GM18508 (cell line): ENCODE measurements around the gene NUP210L.
"Not testable (repeated sequence)": the region's sequence is repeated elsewhere in the genome, so short reads cannot be mapped to it uniquely, and the experiment has no call there.

Experiments
- ATAC-seq: cut with Tn5 transposase; IDR thresholded peaks from one replicate; pipeline ENCODE4 v1.9.1; 2021; ENCODE audit warnings: moderate number of reproducible peaks; ENCODE audit not compliant: insufficient read depth, unreplicated experiment

NUP210L gene

DNA sequence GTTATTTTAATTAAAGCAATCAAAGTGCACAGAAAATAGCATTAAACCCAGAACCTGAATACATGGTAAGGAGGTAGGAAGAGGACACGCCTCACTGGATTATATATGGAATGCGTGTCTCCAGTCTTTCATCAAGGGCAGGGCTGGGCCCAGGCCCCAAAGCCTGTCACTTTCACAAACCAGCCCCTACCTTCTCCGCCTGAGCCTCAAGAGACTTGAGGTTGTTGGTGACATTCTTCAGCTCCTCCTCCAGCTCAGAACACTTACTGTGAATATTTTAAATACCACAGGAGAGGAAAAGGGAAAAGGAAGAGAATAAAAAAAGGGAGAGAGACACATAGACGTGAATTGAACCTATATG is 16.3 kb upstream of the NUP210L start:
- no peak for ATAC-seq

DNA sequence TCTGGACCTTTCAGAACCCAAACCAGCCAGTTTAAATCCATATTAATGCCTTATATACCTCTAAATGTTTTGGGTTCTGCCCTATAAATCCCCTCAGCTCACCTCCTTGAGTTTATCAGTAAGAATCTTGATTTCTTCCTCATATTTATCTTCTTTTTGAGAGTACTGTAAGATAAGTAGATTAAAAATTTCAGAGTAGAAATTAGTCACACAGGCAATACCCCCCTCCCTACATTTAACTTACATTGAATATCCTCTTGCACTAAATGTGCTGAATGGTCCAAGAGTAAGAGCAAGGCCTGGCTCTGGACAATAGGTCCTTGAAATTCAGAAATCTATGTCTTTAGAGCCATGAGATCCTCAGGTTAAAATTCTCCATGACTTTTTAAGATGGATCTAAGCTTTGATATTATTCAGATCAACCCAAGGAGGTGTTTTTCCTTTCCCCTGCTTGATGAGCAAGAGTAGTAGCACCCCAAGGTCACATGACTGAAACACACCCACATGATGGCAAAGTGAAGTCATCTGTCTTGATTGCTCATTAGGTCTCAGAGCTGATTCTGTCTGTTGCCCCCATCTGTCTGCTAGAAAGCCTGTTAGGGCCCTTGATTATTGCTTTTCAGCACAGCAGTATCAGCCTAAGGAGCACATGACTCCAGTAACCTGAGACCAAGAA is 15.8 kb upstream of the NUP210L start:
- ATAC-seq: no peak

DNA sequence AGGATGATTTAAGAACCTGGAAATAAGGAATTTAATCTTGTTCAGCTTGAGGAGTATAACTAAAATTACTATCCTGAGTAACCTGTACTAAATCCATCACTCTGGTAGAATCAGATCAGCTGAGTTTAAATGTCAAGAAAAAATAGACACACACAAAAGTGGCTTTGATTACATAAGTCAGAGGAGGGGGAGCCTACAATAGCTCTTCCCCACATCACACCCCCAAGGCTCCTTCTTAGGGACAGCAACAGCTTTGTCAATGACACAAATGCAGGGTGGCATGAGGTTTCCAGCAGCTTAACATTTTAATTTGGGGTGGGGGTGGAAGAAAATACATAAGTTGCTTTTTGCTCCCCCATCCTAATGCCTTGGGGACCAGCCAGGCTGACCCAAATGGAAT is 12.6 kb upstream of the NUP210L start:
- ATAC-seq: no peak

DNA sequence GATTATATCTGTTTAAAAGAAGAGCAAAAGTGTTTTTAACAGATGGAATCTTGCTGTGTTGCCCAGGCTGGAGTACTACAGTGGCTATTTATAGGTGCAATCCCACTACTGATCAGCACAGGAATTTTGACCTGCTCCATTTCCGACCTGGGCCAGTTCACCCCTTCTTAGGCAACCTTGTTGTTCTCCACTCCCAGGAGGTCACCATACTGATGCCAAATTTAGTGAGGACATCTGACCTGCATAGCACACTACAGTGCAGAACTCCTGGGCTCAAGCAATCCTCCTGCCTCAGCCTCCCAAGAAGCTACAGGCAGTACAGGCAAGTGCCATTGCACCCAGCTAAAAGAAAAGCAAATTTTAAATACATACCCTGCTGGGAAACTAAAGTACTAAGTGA is 11.3 kb upstream of the NUP210L start:
- no peak for ATAC-seq

DNA sequence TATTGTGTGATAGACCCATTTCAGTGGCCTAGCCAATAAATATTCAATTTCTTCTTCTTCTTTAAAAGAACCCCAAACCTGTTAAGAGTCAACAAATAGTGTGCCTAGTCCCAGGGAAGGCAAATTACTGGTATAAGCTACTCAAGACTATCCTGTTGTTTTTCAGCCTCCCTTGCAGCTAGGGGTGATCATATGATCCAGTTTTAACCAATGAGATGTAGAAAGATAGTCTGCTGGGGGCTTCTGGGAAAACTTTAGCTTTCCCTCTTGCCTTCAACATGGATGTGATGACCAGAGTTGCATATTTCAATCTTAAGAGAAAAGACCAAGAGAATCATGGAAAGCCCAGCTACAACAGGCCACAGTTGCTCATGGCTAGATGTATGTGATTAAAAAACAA is 4.7 kb upstream of the NUP210L start:
- no peak for ATAC-seq

DNA sequence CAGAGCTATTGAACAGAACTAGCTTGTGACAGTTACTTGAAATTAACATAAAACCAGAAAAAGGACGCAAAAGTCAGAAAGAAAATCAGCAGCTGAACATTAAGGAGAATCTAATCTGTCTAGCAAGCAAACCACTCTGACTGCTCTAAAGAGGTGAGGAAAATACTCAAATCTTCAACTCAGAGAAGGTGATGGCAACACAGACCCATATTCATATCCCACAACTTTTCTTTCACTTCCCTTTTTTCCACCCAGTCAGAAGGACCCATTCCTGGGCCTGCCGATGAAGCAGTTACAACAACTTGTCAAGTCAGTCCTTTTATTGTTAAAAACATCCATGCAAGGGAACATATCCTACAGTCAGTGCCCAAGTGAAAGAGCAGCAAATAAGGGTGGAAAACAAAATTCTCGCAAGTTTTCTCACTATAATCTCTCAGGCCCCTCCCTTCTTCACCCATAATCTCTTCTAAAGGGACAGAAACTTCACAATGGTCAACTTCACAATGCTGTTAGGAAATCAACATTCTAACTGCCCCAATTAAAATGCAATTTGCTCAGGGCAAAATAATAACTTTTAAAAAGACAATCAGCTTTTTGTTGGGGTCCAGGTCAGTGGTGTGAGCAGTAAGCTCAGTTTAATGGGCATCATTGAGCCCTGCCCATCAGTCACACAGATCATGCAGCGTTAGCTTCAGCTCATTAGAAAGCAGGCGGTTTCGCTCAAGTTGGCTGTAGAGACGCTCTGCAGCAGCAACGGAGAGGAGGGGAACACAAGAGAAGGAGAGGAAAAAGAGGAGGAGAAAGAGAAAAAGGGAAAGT is 3.6 kb upstream of the NUP210L start:
- ATAC-seq: no peak

DNA sequence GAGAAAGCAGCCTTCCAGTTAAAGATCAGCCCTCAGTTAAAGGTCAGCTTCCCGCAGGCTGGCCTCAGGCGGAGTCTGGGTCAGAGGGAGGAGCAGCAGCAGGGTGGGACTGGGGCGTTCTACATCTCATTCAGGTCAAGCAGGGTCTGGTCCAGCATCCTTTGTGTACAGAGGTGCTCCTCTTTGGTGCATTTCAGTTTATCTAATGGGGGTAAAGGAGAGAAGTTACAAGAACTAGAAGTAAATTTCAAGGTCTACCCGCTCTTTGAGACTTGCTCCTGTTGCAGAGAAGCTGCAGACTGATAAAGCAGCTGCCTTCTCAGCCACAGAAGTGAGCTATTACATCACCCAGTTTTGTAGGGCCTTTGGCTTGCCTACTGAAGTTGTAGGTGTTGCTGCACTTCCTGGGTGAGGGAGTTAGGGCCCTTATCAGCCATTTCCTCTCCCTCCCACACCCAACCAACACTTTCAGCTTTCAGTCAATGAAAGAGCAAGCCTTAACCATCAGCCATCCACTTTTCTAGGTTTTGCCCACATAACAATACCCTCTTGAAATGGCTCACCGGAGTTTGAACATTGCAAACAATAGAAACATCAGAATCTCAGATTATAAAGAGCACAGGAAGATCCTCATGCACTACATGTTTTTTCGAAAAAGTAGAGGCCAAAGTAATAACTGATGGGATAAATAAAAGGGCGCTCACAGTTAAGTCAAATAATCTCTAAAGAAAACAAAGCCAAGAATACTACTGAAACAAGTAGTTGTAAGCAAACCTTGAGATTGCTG is 2.8 kb upstream of the NUP210L start:
- ATAC-seq: no peak

DNA sequence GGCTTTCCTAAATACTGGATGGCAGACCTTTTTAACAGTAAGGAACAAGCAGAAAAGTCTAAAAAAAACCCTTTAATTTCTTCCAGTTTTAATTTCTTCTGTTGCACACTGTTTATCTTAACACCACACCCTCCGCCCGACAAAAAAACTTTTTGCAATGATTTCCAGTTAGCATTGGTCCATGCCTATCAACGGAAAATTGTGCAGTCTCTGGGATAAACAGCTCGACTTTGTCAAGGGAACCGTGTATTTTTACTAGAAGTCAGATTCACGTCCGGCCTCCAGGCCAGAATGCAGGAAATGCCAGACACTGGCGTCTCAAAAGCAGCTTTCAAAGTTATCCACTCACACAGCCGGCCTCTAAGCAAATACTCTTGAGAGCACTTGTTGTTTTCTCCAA is 378 bp upstream of the NUP210L start:
- ATAC-seq: no peak

DNA sequence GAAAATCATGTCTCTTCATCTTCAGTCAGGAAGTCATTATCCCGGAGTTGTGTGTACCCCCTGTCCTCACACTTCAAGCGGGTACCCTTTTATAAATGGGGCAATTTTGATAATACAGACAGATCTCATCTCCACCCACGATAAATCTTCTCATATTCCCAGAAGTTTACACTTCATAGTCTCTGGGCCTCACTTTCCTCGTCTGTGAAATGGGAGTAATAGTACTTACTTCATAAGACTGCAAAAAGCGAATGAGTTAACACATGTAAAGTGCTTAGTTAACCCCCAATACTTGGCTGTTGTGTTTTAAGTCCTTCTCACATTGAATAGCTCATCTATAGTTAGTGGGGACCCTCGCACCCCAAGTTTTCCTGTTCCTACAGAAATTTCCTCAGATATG is 820 bp downstream of the NUP210L start:
- no peak for ATAC-seq

DNA sequence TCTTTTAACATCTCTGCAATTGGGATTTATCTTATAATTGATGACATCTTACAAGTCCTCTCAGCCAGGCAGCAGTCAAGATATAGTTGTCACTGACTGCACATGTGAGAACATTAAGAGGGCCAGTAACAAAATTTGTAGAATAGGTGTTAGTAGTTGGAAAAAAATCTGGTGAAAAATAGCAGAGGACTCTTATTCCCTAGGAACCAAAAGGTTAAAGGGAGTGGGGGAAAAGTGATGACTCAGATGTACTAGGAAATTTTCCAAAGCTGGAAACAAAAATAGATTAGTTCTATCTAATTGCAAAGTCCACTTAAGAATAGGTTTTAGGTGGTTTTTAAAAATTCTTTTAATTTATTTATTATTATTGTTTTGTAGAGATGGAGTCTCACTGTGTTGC is 3.6 kb downstream of the NUP210L start:
- no peak for ATAC-seq

DNA sequence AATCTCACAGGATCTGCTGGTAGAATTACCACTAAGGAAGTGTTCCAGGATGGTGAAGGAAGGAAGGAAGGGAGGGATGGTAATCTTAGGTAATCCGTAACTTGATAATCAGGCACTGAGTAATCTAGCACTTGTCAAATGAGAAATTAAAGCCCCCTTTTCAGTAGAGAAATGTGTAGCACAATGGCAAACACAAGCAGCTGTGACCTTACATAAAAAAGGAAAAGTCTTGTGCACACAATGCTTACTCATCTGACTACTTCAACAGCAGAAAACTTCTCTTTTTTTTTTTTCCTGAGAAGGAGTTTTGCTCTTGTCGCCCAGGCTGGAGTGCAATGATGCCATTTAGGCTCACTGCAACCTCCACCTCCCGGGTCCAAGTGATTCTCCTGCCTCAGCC is 6.1 kb downstream of the NUP210L start:
- no peak for ATAC-seq

DNA sequence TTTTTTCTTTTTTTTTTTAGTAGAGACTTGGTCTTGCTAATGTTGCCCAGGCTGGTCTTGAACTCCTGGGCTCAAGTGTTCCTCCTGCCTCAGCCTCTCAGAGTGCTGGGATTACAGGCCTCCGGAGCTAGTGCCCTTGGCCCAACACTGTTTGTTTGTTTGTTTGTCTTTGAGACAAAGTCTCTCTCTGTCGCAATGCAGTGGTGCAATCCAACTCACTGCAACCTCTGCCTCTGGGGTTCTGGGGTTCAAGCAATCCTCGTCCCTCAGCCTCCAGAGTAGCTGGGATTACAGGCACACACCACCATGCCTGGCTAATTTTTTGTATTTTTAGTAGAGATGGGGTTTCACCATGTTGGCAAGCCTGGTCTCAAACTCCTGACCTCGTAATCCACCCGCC is 7.4 kb downstream of the NUP210L start:
- not testable (repeated sequence) for ATAC-seq

DNA sequence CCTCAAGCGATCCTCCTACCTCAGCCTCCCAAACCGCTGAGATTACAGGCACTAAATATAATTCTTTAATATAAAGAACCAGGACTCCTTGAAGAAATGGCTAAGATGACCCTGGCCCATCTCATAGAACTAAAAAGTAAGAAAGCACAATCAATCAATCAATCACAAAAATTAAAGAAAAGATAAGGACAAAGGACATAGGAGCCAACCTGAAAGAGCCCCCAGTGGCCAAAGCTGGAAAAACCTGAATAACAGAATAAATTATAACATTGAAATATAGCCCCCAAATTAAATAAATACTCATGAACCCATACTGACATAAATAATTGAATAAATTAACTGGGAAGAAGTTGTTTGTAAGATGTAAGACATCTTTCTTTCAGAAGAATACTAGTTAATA is 8.9 kb downstream of the NUP210L start:
- ATAC-seq: no peak

DNA sequence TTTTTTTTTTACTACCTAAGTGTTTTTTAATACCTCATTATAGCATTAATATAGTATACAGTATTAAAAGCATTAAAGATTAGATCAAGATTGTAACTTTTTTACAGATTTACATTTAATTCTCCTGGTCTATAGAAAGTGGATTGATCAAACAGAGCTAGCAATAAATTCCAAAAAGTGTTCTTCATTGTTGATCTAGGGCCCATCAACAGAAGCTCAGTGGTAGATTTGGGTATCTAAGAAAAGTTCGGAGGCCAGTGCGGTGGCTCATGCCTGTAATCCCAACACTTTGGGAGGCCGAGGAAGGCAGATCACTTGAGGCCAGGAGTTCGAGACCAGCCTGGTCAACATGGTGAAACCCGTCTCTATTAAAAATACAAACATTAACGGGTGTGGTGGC is 12.5 kb downstream of the NUP210L start:
- ATAC-seq: no peak

DNA sequence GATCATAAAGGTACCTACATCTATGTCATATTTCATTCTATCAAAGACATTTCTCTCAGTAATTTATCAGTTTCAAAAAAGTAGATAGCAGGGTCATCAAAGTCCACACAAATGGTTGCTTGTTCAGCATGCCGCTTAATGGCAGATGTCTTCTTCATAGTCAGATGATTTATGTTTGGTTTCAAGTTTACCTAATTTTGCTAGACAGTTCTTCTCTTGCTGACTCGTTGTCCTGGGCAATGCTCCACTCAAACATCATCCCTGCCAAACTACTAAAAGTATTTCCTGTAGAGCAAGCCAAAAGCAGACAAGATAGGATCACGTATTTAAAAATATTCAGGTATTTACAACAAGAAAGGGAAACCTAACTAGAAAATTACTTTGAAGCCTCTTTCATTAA is 13.6 kb downstream of the NUP210L start:
- ATAC-seq: no peak

DNA sequence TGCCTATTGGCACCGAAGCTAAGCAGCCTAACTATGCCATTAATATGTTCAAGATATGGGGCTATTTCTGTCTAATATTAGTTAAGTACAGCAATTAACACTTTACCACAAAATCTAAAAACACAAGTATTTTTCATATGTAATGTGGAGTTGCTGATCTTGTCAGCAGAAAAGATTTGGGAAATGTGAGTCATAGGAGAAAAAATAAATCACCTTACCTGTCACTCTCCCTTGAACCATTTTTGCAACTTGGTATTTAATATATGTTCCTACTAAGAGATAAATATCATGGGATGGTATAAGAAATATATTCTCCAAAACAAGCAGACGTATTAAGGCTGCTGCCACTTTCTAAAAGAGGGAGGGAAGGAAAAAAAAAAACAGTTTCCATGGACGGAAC is 17.0 kb downstream of the NUP210L start:
- no peak for ATAC-seq

DNA sequence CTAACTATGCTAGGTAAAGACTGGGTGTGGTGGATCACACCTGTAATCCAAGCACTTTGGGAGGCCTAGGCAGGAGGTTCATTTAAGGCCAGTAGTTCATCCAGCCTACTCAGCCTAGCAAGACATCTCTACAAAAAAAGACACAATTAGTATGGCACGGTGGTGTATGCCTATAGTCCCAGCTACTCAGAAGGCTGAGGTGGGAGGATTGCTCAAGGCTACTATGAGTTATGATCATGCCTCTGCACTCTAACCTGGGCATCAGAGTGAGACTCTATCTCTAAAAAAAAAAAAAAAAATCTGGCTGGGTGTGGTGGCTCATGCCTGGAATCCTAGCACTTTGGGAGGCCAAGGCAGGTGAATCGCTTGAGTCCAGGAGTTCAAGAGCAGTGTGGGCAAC is 21.6 kb downstream of the NUP210L start:
- no peak for ATAC-seq

DNA sequence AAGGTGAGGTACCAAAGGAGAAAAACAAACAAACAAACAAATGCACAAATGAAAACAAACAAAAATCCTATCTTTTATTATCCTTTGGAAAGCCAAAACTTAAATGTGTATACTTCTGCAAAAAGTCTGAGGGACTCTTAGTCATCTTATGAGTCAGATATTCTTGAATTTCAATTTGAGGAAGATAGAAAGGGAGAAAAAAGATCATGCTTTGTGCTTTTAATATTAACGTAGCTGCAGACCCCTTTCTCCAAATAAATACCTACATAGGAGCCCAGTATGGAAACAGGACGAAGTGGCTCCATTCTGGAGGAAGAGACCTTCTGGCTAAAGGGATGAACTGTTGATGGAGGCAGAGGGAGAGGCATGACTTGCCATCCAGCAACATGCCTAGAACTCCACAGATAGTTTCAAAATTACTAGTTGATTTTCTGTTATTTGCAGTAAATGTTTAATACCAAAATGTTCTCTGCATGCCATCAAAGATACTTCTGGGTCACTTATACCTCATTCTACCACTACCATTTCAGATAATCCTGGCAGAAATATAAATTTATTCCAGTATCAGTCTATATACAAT is 25.4 kb downstream of the NUP210L start:
- no peak for ATAC-seq

DNA sequence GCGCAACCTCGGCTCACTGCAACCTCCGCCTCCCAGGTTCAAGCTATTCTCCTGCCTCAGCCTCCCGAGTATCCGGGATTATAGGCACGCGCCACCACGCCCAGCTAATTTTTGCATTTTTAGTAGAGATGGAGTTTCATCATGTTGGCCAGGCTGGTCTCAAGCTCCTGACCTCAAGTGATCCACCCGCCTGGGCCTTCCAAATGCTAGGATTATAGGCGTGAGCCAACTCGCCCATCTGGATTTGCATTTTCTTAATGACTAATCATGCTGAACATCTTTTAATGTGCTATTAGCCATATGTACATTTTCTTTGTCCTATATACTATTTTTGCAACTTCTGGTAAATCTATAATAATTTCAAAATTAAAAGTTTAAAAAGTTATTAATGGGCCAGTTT is 31.7 kb downstream of the NUP210L start:
- not testable (repeated sequence) for ATAC-seq

DNA sequence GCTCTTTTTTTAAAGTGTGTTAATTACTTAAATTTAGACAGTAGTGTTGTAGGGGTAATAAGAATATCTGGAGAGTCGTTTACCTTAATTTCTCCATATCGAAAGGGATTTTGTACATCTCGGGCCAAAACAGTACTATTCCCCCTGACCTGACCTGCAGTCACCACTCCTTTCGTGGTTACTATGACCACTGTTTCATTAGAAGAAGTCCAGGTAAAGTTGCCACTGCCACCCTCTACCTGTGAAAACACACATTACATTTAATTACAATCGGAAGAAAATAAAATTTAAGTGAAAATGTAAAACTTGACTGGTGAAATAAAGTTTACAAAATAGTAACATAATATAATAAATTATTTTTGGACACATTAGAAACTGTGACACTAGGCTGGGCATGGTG is 37.2 kb downstream of the NUP210L start:
- ATAC-seq: no peak

DNA sequence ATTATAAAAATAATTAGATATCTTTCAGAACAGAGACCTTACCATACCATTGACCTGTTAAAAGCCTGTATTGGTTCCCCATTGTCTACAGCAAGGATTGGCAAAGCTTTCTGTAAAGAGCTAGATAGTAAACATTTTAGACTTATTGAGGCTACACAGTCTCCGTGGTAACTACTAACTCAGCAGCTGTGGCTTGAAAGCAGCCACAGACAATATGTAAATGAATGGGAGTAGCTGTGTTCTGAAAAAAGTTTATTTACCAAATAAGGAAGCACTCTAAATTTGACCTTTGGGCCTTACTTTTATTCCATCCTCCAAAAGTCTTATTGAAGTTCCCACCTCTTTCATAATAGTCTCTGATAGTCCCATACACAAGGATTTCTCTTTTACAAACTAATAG is 39.7 kb downstream of the NUP210L start:
- ATAC-seq: no peak
